ENCODE results near the gene CHMP5.

DNA sequence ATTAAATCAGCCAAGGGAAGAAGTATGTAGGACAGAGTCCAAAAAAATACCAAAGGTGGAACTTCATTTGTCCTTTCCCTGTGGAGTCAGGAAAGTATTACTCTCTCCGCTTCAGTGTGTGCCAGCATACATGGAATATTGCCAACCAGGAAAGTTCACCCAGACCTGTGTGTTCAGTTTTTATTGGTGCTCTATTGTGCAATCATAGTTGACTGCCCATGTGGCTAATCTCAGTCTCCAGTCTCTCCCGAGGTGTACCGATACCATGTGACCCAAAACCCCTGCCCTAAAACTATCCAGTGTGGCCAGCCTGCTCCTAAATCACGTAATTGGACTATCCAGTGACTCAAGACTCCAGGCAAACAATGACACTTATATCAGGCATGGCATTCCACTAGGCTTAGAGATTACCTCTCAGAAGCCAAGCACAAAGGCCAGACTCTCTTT lies 64.3 kb downstream of the CHMP5 start:
- TF ChIP-seq EZH2 (IDR thresholded peaks at IDR 0.05; ENCODE audit: low read length, missing control alignments) = no peak
- TF ChIP-seq, protein P1, sequence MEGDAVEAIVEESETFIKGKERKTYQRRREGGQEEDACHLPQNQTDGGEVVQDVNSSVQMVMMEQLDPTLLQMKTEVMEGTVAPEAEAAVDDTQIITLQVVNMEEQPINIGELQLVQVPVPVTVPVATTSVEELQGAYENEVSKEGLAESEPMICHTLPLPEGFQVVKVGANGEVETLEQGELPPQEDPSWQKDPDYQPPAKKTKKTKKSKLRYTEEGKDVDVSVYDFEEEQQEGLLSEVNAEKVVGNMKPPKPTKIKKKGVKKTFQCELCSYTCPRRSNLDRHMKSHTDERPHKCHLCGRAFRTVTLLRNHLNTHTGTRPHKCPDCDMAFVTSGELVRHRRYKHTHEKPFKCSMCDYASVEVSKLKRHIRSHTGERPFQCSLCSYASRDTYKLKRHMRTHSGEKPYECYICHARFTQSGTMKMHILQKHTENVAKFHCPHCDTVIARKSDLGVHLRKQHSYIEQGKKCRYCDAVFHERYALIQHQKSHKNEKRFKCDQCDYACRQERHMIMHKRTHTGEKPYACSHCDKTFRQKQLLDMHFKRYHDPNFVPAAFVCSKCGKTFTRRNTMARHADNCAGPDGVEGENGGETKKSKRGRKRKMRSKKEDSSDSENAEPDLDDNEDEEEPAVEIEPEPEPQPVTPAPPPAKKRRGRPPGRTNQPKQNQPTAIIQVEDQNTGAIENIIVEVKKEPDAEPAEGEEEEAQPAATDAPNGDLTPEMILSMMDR (conservative IDR thresholded peaks at IDR 0.05 in 1 of 2, IDR thresholded peaks at IDR 0.05 in 1 of 2; ENCODE audit: low read depth in 1 of 2, low read length in 2 of 2) = no peak
